Measurements from ENCODE around the gene SLC6A8.

GRCh38 chrX:153719701-153720100, 32.0 kb downstream of the SLC6A8 start:
- TF ChIP-seq MAX (IDR thresholded peaks at IDR 0.05; ENCODE audit: insufficient read depth, insufficient read length) = no peak
- TF ChIP-seq, protein P1, sequence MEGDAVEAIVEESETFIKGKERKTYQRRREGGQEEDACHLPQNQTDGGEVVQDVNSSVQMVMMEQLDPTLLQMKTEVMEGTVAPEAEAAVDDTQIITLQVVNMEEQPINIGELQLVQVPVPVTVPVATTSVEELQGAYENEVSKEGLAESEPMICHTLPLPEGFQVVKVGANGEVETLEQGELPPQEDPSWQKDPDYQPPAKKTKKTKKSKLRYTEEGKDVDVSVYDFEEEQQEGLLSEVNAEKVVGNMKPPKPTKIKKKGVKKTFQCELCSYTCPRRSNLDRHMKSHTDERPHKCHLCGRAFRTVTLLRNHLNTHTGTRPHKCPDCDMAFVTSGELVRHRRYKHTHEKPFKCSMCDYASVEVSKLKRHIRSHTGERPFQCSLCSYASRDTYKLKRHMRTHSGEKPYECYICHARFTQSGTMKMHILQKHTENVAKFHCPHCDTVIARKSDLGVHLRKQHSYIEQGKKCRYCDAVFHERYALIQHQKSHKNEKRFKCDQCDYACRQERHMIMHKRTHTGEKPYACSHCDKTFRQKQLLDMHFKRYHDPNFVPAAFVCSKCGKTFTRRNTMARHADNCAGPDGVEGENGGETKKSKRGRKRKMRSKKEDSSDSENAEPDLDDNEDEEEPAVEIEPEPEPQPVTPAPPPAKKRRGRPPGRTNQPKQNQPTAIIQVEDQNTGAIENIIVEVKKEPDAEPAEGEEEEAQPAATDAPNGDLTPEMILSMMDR (IDR thresholded peaks at IDR 0.05; ENCODE audit: extremely low read depth in 1 of 2, insufficient read depth in 1 of 2, low read depth in 1 of 2, low read length in 2 of 2) = no peak
- TF ChIP-seq POLR2A (IDR thresholded peaks at IDR 0.05; ENCODE audit: low read depth, low read length) = no peak
- TF ChIP-seq JUN (IDR thresholded peaks at IDR 0.05; ENCODE audit: borderline replicate concordance, insufficient read depth, insufficient read length, low read depth) = no peak
- TF ChIP-seq EZH2 (IDR thresholded peaks at IDR 0.05; ENCODE audit: borderline replicate concordance, low read depth, low read length, severe bottlenecking) = no peak
- no peak for TF ChIP-seq POLR2AphosphoS5 (IDR thresholded peaks at IDR 0.05; ENCODE audit: insufficient read depth, low read depth, low read length)
- TF ChIP-seq GATA2 (IDR thresholded peaks at IDR 0.05; ENCODE audit: insufficient read depth, insufficient read length, low read depth, low read length) = no peak
- TF ChIP-seq FOS (IDR thresholded peaks at IDR 0.05; ENCODE audit: borderline replicate concordance, insufficient read depth, low read length) = no peak
- no peak for TF ChIP-seq MYC (IDR thresholded peaks at IDR 0.05; ENCODE audit: low read depth, low read length)
